Colon (tissue), 2 donors: ENCODE results near the gene SULT2B1.
"Not testable (repeated sequence)": the region's sequence is repeated elsewhere in the genome, so short reads cannot be mapped to it uniquely, and the experiment has no call there.

Experiments used
- FAIRE-seq: peaks from 2 replicates; lab custom pipeline; 2012; peaks lifted over from hg19 to GRCh38; lab: Jason Lieb, UNC
- donor health status: control.
- donor health status: control.

The SULT2B1 gene

GRCh38 chr19:48558018-48558684 is 6.2 kb downstream of the SULT2B1 start:
- FAIRE-seq = no peak

GRCh38 chr19:48560095-48560530 is 8.1 kb downstream of the SULT2B1 start:
- FAIRE-seq = no peak

- no peak for FAIRE-seq
These were observed 9.4 kb downstream of the SULT2B1 start for GRCh38 chr19:48561412-48561811.

GRCh38 chr19:48565090-48565489 is 13.1 kb downstream of the SULT2B1 start:
- no peak for FAIRE-seq

GRCh38 chr19:48568345-48568886 is 16.4 kb downstream of the SULT2B1 start:
- FAIRE-seq = no peak

- FAIRE-seq = no peak
These were observed 17.8 kb downstream of the SULT2B1 start for GRCh38 chr19:48569814-48570213.

GRCh38 chr19:48571378-48572162 is 19.6 kb downstream of the SULT2B1 start:
- no peak for FAIRE-seq

GRCh38 chr19:48573163-48573505 is 21.2 kb downstream of the SULT2B1 start:
- no peak for FAIRE-seq

GRCh38 chr19:48575931-48576622 is 24.1 kb downstream of the SULT2B1 start:
- FAIRE-seq = no peak

GRCh38 chr19:48577908-48578307 is 25.9 kb downstream of the SULT2B1 start:
- not testable (repeated sequence) for FAIRE-seq

GRCh38 chr19:48578891-48579290 is 26.9 kb downstream of the SULT2B1 start:
- no peak for FAIRE-seq

GRCh38 chr19:48582168-48582567 is 30.2 kb downstream of the SULT2B1 start:
- no peak for FAIRE-seq

GRCh38 chr19:48587387-48587786 is 35.4 kb downstream of the SULT2B1 start:
- FAIRE-seq = no peak

GRCh38 chr19:48588670-48589401 is 36.9 kb downstream of the SULT2B1 start:
- FAIRE-seq = no peak

GRCh38 chr19:48591021-48591420 is 39.0 kb downstream of the SULT2B1 start:
- FAIRE-seq = no peak

- no peak for FAIRE-seq
These were observed 43.2 kb downstream of the SULT2B1 start for GRCh38 chr19:48595171-48595570.

GRCh38 chr19:48595833-48596232 is 43.9 kb downstream of the SULT2B1 start:
- no peak for FAIRE-seq

- no peak for FAIRE-seq
These were observed 44.3 kb downstream of the SULT2B1 start for GRCh38 chr19:48596237-48596636.

- no peak for FAIRE-seq
These were observed 44.9 kb downstream of the SULT2B1 start for GRCh38 chr19:48596679-48597465.

- no peak for FAIRE-seq
These were observed 47.2 kb downstream of the SULT2B1 start for GRCh38 chr19:48598996-48599700.
